Small intestine (tissue), 7 donors: ENCODE results near the gene CST11. TPM values are rescaled to one million over a fixed set of nuclear protein-coding genes. Genes with fewer than 3 reads are reported as not detected.
A peak's percentile ranks its signal among the peaks of the same experiment; 100 is the strongest.

ENCODE experiments used
- DNase-seq, 2 donors: peaks; one replicate each; pipeline versions ENCODE4 v3.0.0 to v3.0.0-alpha.2; 2013
- FAIRE-seq: peaks from 2 replicates; lab custom pipeline; 2012; peaks lifted over from hg19 to GRCh38; lab: Jason Lieb, UNC
- H3K27ac ChIP-seq, 3 donors: one replicate each; pipeline ENCODE4 v1.5.1; 2013; ENCODE audit warnings: low read length in 2 of 3, mild to moderate bottlenecking in 2 of 3, control low read depth in 1 of 3, inconsistent platforms in 1 of 3, low read depth in 1 of 3, moderate library complexity in 1 of 3
- H3K27me3 ChIP-seq, 3 donors: one replicate each; pipeline ENCODE4 v1.6.1; 2013; ENCODE audit warnings: low read length in 3 of 3, inconsistent platforms in 1 of 3; ENCODE audit not compliant: control insufficient read depth in 3 of 3, insufficient read depth in 3 of 3
- H3K36me3 ChIP-seq, 3 donors: one replicate each; pipeline ENCODE4 v1.6.1; 2013; ENCODE audit warnings: low read length in 3 of 3, inconsistent platforms in 1 of 3, low read depth in 1 of 3, mild to moderate bottlenecking in 1 of 3, moderate library complexity in 1 of 3; ENCODE audit not compliant: control insufficient read depth in 3 of 3, insufficient read depth in 2 of 3
- H3K4me1 ChIP-seq, 3 donors: one replicate each; pipeline ENCODE4 v1.6.1; 2013; ENCODE audit warnings: low read length in 2 of 3, inconsistent platforms in 1 of 3, low read depth in 1 of 3, mild to moderate bottlenecking in 1 of 3, moderate library complexity in 1 of 3; ENCODE audit not compliant: control insufficient read depth in 3 of 3, insufficient read depth in 2 of 3
- H3K4me3 ChIP-seq, 3 donors: one replicate each; pipeline ENCODE4 v1.5.1; 2013; ENCODE audit warnings: low read length in 3 of 3, control low read depth in 1 of 3, inconsistent platforms in 1 of 3, low read depth in 1 of 3, mild to moderate bottlenecking in 1 of 3, moderate library complexity in 1 of 3
- H3K9me3 ChIP-seq, 2 donors: one replicate each; pipeline ENCODE4 v1.6.1; 2013; ENCODE audit warnings: low read depth in 1 of 2, low read length in 1 of 2; ENCODE audit not compliant: control insufficient read depth in 2 of 2, insufficient read depth in 1 of 2
- WGBS, 3 donors: extraction: QIAGEN DNeasy Blood & Tissue Kit; methylation state at CpG; one replicate each; pipeline ENCODE4 v1.1.7; 2013; 5-methylcytosine and 5-hydroxymethylcytosine counted together
- polyA plus RNA-seq, 4 donors: library from polyadenylated mRNA; stranded (reverse) in 3 of 4; unstranded in 1 of 4; fragments of 200-250 nt in 3 of 4; fragments of 120-200 nt in 1 of 4; gene quantifications; one replicate each; pipeline versions ENCODE4 v1.2.1 to v1.2.3, GENCODE V29; 2013
- donor health status: healthy with polysubstance abuse.
- donor health status: control.
- donor health status: control.
- donor health status: Bipolar disorder and iron deficiency.
- donor health status: healthy.

CST11 gene
- polyA plus RNA-seq, 4 donors = not detected

GRCh38 chr20:23413862-23414422, 38.7 kb downstream of the CST11 start:
- no peaks in the 10 kb centered on the region for H3K9me3 ChIP-seq
- H3K4me3 ChIP-seq = no peak overlapping the region
- WGBS, 3 donors = 96 to 99% (median 97%) methylated on average over 3 of the region's 3 CpGs
- peaks cover 0 to 3% (median 0%) of the 10 kb centered on the region in 3 donors for H3K36me3 ChIP-seq
- H3K27me3 ChIP-seq = no peaks in the 10 kb centered on the region
- no peak for DNase-seq
- H3K27ac ChIP-seq = no peak overlapping the region
- no peak for FAIRE-seq
- no peaks in the 10 kb centered on the region for H3K4me1 ChIP-seq

DNA sequence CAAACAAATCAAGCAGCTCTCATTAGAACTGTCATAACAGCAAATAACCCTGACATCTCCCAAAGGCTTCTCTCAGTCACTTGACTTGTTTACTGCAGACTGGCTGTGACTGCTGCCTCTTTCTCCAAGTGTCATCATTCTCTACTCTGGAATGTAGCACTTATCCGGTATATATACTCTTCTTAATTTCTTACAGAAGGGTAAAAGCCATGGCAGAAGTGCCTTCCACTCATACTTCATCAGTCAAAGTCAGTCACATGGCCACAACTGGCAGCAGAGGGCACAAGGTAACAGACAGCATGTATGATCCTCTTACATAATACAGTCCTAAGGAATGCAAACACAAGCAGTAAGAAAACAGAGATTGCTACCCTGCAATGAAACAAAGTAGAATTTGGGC, 40.6 kb downstream of the CST11 start:
- peaks cover 0 to 4% (median 0%) of the 10 kb centered on the region in 3 donors for H3K36me3 ChIP-seq
- H3K27ac ChIP-seq = no peak overlapping the region
- H3K27me3 ChIP-seq = no peaks in the 10 kb centered on the region
- H3K4me3 ChIP-seq = no peak overlapping the region
- WGBS, 3 donors = 67 to 86% (median 86%) methylated on average over 1 of the region's 1 CpG
- DNase-seq = peak in 1 of 2 donors; percentile 13
- H3K4me1 ChIP-seq = no peaks in the 10 kb centered on the region
- FAIRE-seq = no peak
- H3K9me3 ChIP-seq = no peaks in the 10 kb centered on the region

DNA sequence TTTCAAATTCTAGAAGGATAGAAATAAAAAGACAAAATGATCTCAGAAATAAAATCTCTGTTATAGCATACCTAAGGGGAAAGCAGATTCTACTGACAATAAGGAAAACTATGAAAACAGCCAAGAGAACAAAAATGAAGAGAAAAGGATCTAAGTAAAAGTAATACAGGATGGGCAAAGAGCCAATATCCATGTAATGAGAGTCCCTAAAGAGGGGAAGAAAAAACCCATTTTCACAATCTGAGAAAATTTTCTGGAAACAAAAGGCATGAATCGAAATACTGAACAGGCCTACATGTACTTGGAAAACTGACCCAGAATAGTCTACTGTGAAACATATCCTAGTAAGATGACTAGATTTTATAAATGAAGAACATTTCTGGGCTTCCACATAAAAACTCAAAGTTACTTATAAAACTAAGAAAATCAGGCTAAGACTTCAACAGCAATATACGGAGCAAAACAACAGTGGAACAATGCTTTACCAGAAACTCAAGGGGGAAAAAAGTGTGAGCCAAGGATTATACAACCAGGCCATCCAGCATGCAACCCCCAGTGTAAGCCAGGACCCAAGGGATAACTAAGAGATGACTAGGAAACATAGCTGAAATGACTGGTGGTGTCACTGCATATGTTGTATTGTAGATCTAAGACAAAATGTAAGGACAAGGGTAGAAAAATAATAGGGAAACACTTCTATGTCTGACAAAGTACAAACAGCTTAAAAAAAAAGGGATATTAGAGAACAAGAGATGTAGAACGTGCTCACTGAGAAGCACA, 41.6 kb downstream of the CST11 start:
- H3K4me1 ChIP-seq = no peaks in the 10 kb centered on the region
- H3K36me3 ChIP-seq = peaks cover 0 to 4% (median 0%) of the 10 kb centered on the region in 3 donors
- no peak overlapping the region for H3K4me3 ChIP-seq
- no peaks in the 10 kb centered on the region for H3K27me3 ChIP-seq
- DNase-seq (no peak), FAIRE-seq (no peak)
- no peak overlapping the region for H3K27ac ChIP-seq
- 89 to 97% (median 91%) methylated on average over 3 of the region's 3 CpGs for WGBS, 3 donors
- H3K9me3 ChIP-seq = no peaks in the 10 kb centered on the region

DNA sequence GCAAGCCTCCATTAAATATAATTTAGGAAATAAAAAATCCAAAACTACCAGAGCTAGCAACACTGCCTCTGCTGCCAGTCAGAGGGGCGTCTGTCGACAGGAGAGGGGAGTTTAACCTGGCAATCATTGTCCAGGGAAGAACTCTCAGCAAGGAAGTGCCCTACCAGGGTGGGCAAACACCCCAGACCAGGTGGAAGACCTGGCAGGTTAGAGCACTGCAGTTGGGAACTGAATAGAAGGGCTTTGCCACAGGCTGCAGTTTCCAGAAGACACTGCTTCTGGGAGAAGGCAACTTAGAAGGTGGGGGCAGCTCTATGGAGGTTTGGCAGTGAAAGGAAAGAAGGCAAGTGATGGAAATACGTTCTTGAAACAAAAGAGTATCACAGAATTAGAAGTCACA, 42.9 kb downstream of the CST11 start:
- DNase-seq = no peak
- H3K27ac ChIP-seq = no peak overlapping the region
- peaks cover 0 to 4% (median 0%) of the 10 kb centered on the region in 3 donors for H3K36me3 ChIP-seq
- no peak for FAIRE-seq
- 89 to 95% (median 93%) methylated on average over 3 of the region's 3 CpGs for whole genome bisulfite sequencing, 3 donors
- H3K27me3 ChIP-seq = no peaks in the 10 kb centered on the region
- no peak overlapping the region for H3K4me3 ChIP-seq
- no peaks in the 10 kb centered on the region for H3K9me3 ChIP-seq
- H3K4me1 ChIP-seq = no peaks in the 10 kb centered on the region

DNA sequence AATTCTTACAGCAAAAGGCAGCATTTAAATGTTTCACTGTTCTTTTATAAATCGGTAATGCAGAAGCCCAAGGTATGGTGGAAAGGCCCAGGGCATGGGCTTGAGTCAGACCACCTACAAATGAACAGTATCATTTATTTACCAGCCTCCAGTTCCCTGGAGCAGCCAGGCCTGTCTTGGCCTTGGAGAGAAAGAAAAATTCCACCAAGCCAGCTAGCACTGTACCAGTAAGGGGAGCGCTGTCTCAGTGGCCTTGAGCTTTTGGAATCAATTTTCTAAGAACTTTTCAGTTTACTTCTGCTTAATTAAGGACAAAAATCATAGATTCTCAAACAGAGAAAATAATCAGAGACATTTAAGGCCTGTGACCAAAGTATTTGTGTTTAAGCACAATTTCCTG, 43.7 kb downstream of the CST11 start:
- Histone ChIP-seq H3K27ac (no peak overlapping the region), H3K4me3 (no peak overlapping the region), H3K36me3 (peaks cover 0 to 2% (median 0%) of the 10 kb centered on the region in 3 donors), H3K27me3 (no peaks in the 10 kb centered on the region), H3K9me3 (no peaks in the 10 kb centered on the region), H3K4me1 (no peaks in the 10 kb centered on the region)
- FAIRE-seq = no peak
- WGBS, 3 donors = 90 to 100% (median 92%) methylated on average over 2 of the region's 2 CpGs
- no peak for DNase-seq

DNA sequence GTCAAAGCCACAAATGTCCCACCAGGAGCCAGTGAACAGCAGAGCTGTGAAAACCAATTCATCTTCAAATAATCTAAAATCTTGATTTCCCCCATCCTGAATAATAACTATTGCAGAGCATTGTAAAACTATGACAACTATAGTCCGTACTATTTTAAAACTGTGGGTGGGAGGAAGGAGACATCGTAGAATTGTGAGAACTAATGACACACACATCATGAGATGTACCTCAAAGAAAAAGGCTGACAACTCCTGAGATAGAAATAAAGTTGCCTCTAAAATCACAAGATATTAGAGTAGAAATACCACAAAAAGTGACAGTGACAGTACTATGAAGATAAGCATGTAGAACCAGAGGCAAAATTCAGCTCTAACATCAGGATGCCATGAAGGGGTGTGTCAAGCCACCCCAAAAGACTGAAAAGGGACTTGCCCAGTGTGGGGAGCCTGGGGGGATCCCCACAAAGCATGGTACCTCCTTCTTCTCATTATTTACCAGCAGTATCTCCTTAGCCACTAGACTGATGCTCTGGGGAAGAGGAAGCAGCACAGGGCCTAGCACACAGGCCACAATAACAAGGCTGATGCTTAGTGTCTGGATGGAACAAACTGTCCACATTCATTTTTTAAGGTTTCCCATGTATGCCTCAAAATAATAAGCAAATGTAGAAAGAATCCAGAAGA, 44.8 kb downstream of the CST11 start:
- 79 to 90% (median 86%) methylated on average over 2 of the region's 2 CpGs for WGBS, 3 donors
- H3K36me3 ChIP-seq = peaks cover 0 to 2% (median 0%) of the 10 kb centered on the region in 3 donors
- H3K9me3 ChIP-seq = no peaks in the 10 kb centered on the region
- no peak for DNase-seq
- FAIRE-seq = no peak
- no peak overlapping the region for H3K4me3 ChIP-seq
- no peaks in the 10 kb centered on the region for H3K27me3 ChIP-seq
- peaks cover 0 to 2% (median 0%) of the 10 kb centered on the region in 3 donors for H3K4me1 ChIP-seq
- H3K27ac ChIP-seq = no peak overlapping the region

GRCh38 chr20:23406880-23407279, 45.8 kb downstream of the CST11 start:
- no peaks in the 10 kb centered on the region for H3K27me3 ChIP-seq
- H3K9me3 ChIP-seq = no peaks in the 10 kb centered on the region
- peaks cover 0 to 2% (median 0%) of the 10 kb centered on the region in 3 donors for H3K36me3 ChIP-seq
- FAIRE-seq = no peak
- no peak overlapping the region for H3K27ac ChIP-seq
- no peak overlapping the region for H3K4me3 ChIP-seq
- no peak for DNase-seq
- WGBS, 3 donors = 91 to 100% (median 98%) methylated on average over 1 of the region's 1 CpG
- peaks cover 0 to 2% (median 0%) of the 10 kb centered on the region in 3 donors for H3K4me1 ChIP-seq

DNA sequence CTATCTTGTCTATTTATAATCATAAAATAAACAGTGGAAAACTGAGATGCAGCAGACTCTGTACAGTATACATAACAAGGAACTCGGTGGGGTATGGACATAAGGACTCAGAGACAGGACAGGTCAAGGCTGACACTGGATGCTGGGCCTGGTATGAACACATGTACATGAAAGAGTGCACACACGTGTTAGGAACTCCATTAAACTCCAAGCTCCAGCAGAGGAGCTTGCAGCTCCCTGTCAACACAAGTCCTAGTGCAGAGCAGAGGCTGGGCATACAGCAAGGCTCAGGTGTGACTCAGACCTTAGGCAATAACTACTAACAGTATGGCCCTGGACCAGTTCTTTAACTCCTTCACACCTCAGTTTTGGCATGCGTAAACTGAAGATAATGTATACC, 48.5 kb downstream of the CST11 start:
- no peak overlapping the region for H3K27ac ChIP-seq
- FAIRE-seq (no peak), DNase-seq (peak in 1 of 2 donors; percentile 10)
- no peaks in the 10 kb centered on the region for H3K27me3 ChIP-seq
- H3K36me3 ChIP-seq = peaks cover 0 to 5% (median 2%) of the 10 kb centered on the region in 3 donors
- no peak overlapping the region for H3K4me3 ChIP-seq
- peaks cover 0 to 2% (median 0%) of the 10 kb centered on the region in 3 donors for H3K4me1 ChIP-seq
- whole genome bisulfite sequencing, 3 donors = 45 to 66% (median 63%) methylated on average over 3 of the region's 3 CpGs
- H3K9me3 ChIP-seq = no peaks in the 10 kb centered on the region
